ENCODE results near the gene RFT1. TPM values are rescaled to one million over a fixed set of nuclear protein-coding genes. Genes with fewer than 3 reads are reported as not detected.
"Not testable (repeated sequence)": the region's sequence is repeated elsewhere in the genome, so short reads cannot be mapped to it uniquely, and the experiment has no call there.

RFT1 gene
- total RNA-seq, 1 donor from 2014 or later, result 14.8 TPM

GRCh38 chr3:53154881-53155285 is 24.6 kb upstream of the RFT1 start:
- Mint-ChIP-seq H3K36me3 (ENCODE audit: low read depth) (no peaks in the 10 kb centered on the region), H3K27me3 (ENCODE audit: low read depth) (no peaks in the 10 kb centered on the region), H3K4me3 (ENCODE audit: unreplicated experiment) (no peak overlapping the region), H3K27ac (ENCODE audit: unreplicated experiment) (no peak overlapping the region), H3K4me1 (ENCODE audit: low read depth) (peaks cover 11% of the 10 kb centered on the region), H3K9me3 (ENCODE audit: low read depth) (no peaks in the 10 kb centered on the region)
- no peak for TF ChIP-seq CTCF (IDR thresholded peaks at IDR 0.05)
- DNase-seq (ENCODE audit: low spot score), result no peak

GRCh38 chr3:53153980-53154379 is 23.7 kb upstream of the RFT1 start:
- no peak for DNase-seq (ENCODE audit: low spot score)
- no peak overlapping the region for H3K4me3 Mint-ChIP-seq (ENCODE audit: unreplicated experiment)

DNA sequence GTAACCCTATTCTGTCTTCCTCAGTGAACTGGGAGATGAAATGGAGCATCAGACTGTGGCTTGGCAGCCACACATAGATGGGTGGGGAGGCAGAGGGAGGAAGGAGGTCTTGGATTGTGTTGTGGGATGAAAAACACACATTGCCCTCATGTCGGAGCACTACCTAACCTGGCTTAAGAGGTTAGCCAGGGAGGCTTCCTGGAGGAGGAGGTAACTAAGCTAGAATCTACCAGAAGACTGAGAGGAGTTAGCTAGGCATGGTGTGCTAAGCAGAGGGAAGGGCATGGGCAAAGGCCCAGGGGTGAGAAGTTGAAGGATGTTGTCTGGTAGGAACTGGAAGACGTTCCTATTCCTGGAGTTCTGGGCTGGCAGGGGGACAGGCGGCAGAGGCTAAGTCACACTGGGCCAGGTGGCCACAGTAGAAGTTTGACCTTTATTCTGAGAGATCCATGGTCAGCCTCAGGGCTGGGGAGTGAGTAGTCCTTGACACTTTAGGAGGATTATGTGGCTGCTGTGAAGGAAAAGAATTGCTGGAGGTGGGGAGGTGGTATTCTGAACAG is 23.1 kb upstream of the RFT1 start:
- no peaks in the 10 kb centered on the region for H3K36me3 Mint-ChIP-seq (ENCODE audit: low read depth)
- no peak for TF ChIP-seq CTCF (IDR thresholded peaks at IDR 0.05)
- H3K27ac Mint-ChIP-seq (ENCODE audit: unreplicated experiment), result no peak overlapping the region
- no peak overlapping the region for H3K4me3 Mint-ChIP-seq (ENCODE audit: unreplicated experiment)
- H3K4me1 Mint-ChIP-seq (ENCODE audit: low read depth), result peaks cover 11% of the 10 kb centered on the region
- no peaks in the 10 kb centered on the region for H3K9me3 Mint-ChIP-seq (ENCODE audit: low read depth)
- no peaks in the 10 kb centered on the region for H3K27me3 Mint-ChIP-seq (ENCODE audit: low read depth)
- DNase-seq (ENCODE audit: low spot score), result no peak

More at GRCh38 chr3:53153980-53154379, 23.7 kb upstream of the RFT1 start:
- no peak for TF ChIP-seq CTCF (IDR thresholded peaks at IDR 0.05)
- peaks cover 11% of the 10 kb centered on the region for H3K4me1 Mint-ChIP-seq (ENCODE audit: low read depth)
- H3K27me3 Mint-ChIP-seq (ENCODE audit: low read depth), result no peaks in the 10 kb centered on the region
- no peak overlapping the region for H3K27ac Mint-ChIP-seq (ENCODE audit: unreplicated experiment)
- no peaks in the 10 kb centered on the region for H3K36me3 Mint-ChIP-seq (ENCODE audit: low read depth)
- no peaks in the 10 kb centered on the region for H3K9me3 Mint-ChIP-seq (ENCODE audit: low read depth)

DNA sequence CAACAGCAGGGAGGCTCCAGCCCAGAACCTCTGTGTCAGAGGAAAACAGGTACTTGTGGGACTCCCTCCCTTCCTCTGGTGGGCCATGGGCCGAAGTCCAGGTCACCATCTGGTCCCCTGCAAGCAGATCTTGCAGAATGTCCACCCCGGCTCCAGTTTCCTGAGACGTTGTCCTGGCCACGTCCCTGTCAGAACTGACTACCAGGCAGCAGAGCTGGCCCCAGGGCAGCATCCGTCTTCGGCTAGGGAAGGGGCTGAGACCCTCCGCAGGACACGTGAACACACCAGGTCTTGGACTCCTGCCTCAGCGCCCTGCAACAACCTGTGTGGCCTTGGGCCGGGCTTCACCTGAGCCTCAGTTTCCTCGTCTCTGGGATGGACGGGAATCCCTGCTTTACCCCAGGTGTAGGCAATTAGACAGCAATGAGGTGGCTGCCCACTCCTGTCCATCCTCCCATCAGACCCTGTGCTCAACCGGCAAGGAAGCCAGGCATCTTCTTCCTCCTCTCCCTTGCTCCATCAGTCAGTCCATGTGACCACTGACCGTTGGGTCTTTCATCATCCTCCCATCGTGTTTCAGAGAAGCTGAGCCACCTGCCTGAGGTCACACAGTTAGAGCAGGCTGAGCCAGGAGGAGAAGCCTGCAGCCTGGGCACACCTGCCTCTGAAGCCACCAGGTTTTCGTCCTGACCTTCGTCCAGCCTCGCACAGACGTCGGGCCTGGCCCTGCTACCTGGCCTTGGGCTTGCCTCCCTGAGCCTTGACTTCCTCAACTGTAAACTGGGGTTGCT is 21.8 kb upstream of the RFT1 start:
- Mint-ChIP-seq H3K9me3 (ENCODE audit: low read depth) (no peaks in the 10 kb centered on the region), H3K27me3 (ENCODE audit: low read depth) (no peaks in the 10 kb centered on the region), H3K4me1 (ENCODE audit: low read depth) (peaks cover 11% of the 10 kb centered on the region), H3K27ac (ENCODE audit: unreplicated experiment) (no peak overlapping the region), H3K36me3 (ENCODE audit: low read depth) (no peaks in the 10 kb centered on the region), H3K4me3 (ENCODE audit: unreplicated experiment) (no peak overlapping the region)
- TF ChIP-seq CTCF (IDR thresholded peaks at IDR 0.05), result no peak
- DNase-seq (ENCODE audit: low spot score), result no peak

DNA sequence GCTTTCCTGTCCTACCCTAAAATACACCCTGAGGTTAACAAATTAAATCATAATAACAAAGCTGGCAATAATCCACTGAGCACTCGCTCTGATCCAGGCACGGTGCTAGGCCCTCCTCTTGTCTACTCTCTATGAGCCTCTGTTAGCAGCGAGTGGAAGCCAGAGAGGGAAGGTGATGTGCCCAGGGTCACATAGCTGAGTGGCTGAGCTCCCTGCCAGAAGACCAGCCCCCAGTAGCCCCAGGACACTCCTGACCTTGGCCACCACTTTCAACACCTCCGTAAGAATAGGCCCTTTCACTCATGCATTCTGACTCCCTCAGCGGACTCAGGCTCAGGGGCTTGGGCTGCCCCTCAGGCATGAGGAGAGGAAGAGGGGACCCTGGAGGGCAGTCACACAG is 21.2 kb upstream of the RFT1 start:
- no peak for TF ChIP-seq CTCF (IDR thresholded peaks at IDR 0.05)
- no peaks in the 10 kb centered on the region for H3K36me3 Mint-ChIP-seq (ENCODE audit: low read depth)
- H3K9me3 Mint-ChIP-seq (ENCODE audit: low read depth), result no peaks in the 10 kb centered on the region
- H3K27ac Mint-ChIP-seq (ENCODE audit: unreplicated experiment), result no peak overlapping the region
- DNase-seq (ENCODE audit: low spot score), result no peak
- H3K4me1 Mint-ChIP-seq (ENCODE audit: low read depth), result peaks cover 11% of the 10 kb centered on the region
- H3K27me3 Mint-ChIP-seq (ENCODE audit: low read depth), result no peaks in the 10 kb centered on the region
- no peak overlapping the region for H3K4me3 Mint-ChIP-seq (ENCODE audit: unreplicated experiment)

- peaks cover 11% of the 10 kb centered on the region for H3K4me1 Mint-ChIP-seq (ENCODE audit: low read depth)
- not testable (repeated sequence) for H3K27me3 Mint-ChIP-seq (ENCODE audit: low read depth); H3K9me3 Mint-ChIP-seq (ENCODE audit: low read depth); H3K36me3 Mint-ChIP-seq (ENCODE audit: low read depth); H3K27ac Mint-ChIP-seq (ENCODE audit: unreplicated experiment); H3K4me3 Mint-ChIP-seq (ENCODE audit: unreplicated experiment)
- peak; percentile 42 for DNase-seq (ENCODE audit: low spot score)
Measured at GRCh38 chr3:53151086-53151438, 20.8 kb upstream of the RFT1 start.

Measured in chondrocyte (in vitro differentiated cells).